DMS153 treated with DMSO at 0.1 percent for 48 hours (cell line): ENCODE measurements around the gene ASTN2.

Source experiments
- DNase-seq: peaks from one replicate; lab custom pipeline; 2025; ENCODE audit not compliant: unreplicated experiment; lab: John Stamatoyannopoulos, UW

Gene ASTN2

DNA sequence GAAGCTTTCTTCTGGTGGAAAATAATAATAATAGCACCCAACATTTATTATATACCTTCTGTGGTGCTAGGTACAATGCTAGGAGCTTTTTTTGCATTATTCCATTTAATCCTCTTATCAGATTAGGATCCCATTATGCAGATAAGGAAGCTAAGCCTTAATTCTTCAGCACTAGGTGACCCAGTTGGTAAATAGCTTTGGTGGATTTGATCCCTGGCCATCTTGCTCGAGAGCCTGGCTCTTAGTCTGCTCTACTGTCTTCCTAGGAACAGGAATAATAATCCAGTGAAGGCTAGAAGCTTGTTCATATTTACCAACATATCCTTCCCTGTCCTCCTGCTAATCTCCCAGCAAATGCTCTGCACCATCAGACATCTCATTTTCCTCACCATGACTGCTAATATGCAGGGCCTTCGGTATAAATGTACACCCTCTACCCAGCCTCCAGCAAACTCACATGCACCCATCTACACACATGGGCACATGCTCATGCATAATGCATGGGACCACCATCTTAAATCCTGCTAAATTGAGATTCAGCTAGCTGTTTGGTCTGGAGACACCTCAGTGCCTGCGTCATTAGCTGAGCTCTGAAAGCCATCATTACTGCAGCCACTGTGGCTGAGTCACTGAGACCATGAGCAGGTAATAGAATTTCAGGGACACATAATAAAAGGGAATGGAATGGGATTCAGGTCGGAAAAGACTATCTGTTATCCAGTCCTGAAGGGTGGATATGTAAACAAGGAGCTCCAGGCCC is 640.3 kb downstream of the ASTN2 start:
- no peak for DNase-seq

DNA sequence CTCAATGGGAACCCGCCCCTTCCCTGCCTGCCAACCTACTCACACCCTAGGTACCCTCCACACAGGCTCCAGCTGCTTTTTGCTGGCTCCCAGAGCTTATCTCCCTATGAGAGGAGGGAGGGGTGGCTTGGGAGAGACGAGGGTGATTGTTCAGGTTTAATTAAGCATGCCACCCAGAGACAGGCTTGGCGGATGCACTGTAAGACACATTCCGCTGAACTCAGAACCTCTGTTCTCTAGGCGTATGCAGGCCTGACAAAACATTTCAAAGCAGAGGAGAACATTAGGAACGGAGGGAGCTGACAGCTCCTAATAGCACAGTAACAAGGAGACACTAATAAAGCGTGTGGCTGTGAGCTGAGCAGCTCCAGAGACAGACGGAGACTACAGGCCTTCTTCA is 647.6 kb downstream of the ASTN2 start:
- DNase-seq, result peak; percentile 21

DNA sequence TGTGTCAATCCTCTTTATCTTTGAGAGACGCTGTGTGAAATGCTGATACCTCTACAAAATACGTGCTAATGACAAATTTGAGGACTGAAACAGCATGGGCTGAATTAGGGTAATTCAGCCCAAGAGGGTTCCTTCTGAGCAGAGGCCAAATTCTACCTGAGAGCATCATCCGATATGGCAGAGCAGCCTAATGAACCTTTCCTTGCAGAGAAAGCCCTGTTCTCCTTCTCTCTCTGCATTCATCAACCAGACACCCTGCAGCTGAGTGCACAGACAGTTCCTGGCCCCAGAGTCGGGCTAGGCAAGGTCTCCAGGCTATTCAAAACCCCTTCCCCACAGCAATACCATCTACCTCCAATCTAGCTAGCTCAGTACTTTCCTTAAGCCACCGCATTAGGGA is 649.8 kb downstream of the ASTN2 start:
- no peak for DNase-seq

DNA sequence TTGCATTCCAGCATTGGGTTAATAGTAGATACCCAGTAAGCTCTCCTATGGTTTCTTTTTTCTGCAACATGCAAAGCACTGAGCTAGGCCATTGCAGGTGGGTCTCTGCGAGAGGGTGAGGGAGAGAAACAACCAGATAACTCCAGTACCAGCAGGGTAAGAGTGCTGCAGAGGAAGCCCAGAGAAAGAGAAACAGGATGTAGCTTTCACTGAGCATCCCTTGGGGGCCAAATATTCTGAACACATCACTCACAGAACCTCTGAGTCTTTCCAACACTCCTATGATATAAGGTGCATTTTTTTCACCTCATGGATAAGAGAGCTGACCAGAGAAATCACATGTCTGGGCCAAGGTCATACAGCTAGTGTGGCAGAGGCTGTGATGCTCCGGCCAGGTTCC is 651.1 kb downstream of the ASTN2 start:
- no peak for DNase-seq

DNA sequence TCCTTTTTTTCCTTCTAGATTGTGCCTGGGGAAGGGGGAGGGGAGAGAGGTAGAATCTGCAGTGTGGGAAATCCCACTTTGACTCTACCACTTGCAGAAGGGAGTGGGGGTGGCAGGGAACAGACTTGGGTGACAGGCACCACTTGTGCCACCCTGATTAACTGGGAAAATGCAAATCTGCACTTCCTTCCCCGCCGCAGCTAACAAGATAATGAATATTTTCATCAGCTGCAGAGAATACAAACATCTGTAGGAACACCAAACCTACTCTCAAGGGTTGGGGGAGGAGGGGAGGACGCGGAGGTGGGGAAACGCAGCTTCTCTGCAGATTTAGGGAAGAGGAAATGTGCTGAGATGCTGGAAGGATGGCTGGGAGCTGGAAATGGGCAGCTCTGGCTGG is 654.2 kb downstream of the ASTN2 start:
- no peak for DNase-seq

DNA sequence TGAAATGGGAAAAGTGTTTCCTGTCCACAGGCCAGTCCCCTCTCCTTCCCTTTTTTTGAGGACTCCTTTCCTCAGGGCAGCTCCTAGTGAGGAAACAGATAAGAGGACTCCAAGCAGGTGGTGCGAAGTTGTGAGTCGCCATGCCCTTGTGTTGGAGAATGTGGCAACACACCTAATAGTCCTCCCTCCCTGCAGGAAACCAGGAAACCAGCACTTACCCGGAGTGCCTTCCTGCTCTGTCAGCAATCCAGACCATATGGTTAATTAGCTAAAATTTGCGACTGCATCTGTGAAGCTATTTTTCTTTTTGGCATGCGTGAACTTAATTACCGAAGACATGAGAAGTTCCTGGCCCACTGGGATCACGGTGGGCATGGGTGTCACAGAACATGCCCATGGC is 657.8 kb downstream of the ASTN2 start:
- no peak for DNase-seq

DNA sequence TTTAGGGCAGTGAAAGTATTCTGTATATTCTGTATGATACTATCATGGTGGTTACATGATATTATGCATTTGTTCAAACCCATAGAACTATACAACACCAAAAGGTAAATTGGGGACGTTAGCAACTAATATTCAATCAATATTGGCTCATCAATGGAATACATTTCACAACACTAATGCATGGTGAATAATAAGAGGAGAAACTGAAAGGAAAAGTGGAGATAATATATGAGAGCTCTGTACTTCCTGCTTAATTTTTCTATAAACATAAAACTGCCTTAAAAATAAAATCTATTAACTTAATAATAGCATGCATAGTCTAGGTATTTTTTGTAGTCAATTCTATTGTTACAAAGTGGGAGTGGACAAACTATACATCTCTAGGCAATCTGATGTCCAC is 661.5 kb downstream of the ASTN2 start:
- DNase-seq, result no peak

DNA sequence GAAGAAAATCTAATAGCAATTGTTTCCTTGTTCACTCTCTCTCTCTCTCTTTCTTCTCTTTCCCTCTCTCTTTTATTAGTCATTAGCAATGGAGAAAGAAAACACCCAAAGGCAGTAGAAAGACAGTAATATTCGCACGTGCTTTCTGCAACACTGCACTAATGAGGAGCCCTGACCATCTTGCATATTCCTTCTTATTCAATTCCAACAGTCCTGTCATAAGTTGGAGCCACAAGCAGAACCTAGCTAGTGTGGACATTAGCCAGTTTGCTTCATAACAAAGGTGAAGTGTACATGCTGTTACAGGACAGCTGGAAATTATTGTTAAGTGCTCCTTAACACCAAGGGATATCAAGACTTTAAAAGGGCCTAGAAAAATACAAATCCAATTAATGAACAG is 664.3 kb downstream of the ASTN2 start:
- DNase-seq, result no peak

DNA sequence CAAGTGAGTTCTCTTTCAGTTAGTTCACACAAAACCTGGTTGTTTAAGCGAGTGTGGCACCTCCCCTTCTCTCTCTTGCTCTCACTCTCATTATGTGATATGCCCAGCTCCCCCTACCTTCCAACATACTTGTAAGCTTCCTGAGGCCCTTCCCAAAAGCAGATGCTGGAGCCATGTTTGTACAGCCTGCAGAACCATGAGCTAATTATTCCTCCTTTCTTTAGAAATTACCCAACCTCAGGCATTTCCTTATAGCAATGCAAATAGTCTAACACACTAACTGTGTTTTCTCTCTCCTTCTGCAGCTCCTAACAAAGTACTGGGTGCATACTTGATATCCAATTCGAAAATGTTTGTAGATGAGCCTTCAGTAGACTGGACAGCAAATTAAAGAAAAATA is 665.1 kb downstream of the ASTN2 start:
- DNase-seq, result no peak

DNA sequence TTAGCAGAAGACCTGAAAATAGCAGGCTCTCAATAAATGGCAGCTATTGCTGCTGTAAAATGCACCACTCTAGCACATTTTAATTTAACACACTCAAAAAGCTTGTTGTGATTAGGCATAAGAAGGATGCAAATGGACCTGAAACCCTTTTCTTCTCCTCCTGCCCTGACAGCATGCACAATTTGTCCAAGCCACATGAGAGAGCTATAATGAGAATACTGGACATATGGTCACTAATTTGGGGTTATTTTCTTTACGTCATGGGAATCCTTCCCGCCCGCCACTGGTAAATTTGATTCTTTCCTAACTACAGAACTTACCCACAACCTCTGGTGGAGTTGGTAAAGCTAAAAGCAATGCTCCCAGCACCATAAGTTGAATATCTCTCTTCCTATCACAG is 665.7 kb downstream of the ASTN2 start:
- DNase-seq, result no peak

DNA sequence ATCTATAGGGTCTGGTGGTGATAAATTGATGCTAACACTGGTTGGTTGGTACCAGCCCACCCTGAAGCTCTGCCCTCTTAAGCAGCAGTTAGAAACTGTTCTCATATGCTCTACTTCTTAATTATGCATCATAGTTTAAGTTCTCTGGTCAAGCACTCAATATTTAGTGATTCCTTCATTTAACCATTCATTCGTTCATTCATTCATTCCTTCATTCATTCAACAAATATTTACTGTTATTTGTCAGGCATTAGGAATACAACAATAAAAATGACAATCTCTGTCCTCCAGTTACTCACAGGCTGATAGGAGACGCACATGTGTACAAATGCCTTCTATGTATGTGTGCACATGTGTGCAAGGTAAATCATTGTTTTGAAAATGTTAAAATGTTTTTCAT is 673.1 kb downstream of the ASTN2 start:
- no peak for DNase-seq

DNA sequence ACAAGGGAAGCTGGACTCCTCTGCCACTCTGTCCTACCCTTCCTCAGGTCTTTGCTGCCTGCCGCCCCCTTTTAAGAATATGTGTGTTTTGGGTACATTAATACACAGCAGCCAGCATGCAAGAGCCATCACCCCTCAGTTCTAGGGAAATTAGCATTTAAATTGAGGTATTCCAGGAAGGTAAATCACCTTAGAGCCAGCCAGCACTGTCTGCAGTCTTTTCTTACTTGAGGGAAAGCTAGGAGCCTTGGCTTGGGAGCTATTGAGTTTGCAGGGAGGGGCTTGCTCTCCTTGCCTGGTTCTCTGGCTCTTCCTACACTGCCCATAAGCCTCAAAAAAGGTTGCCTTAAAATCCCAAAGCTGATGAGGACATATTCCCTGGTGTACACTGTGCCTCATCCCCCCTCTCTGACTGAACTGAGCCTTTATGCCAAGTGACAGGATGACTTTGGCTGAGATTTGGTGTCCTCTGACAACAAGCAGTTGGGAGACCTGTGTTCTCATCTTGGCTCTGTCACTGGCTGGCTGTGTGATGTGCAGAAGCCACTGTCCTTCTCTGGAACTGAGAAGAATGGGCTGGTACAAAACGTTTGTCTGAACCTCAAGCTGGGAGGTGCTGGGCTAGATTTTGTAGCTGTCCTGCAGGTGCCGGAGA is 673.6 kb downstream of the ASTN2 start:
- no peak for DNase-seq

DNA sequence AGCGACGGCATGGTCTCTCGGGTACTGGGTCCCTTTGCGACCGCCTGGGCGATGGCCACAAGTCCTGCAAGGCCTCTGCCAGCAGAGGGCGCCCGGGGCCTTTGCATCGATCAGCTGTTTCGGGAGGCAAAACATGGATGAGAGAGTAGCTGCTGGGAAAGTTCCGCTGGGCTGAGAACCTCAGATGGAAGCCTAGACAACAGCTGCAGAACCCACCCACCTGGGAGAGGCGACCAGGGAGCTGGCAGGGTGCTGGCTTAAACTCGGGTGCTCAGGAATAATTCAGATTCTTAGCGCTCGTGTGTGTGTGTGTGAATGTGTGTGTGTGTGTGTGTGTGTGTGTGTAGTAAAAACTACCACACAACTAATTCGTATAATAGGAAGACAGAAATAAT is 677.7 kb downstream of the ASTN2 start:
- peak; percentile 42 for DNase-seq

DNA sequence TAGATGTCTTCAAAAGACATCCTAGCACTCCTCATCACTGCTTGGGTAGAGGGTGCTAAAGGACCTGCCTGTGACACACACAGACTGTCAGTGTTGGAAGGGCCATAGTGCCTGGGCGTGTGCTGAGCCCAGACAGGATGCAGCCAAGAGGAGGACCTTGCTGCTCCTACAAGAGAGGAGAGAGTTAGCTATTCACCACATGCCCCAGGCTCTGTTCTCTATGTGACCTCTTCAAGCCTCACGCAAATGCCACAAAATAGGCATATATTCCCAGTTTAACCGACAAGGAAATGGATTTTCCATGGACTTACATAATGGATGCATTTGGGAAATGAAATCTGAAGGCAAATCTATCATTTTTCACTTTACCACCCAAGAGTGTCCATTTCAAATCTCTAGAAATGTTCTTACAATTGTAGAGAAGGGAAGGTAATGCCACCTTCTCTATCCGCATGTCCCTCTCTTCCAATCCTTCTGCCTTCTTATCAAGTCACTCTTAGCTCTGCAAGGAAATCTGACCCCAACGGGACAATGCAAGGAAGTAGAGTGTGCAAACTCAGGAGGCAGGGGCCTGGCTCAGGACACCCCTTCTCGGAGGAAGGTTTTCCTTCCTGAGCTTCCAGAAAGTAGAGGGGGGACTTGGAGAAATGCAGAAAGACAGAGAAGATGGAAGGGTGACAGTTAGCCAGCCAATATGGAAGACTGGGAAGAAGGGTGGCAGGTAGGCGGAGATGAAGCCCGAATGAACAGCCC is 678.3 kb downstream of the ASTN2 start:
- DNase-seq, result no peak

DNA sequence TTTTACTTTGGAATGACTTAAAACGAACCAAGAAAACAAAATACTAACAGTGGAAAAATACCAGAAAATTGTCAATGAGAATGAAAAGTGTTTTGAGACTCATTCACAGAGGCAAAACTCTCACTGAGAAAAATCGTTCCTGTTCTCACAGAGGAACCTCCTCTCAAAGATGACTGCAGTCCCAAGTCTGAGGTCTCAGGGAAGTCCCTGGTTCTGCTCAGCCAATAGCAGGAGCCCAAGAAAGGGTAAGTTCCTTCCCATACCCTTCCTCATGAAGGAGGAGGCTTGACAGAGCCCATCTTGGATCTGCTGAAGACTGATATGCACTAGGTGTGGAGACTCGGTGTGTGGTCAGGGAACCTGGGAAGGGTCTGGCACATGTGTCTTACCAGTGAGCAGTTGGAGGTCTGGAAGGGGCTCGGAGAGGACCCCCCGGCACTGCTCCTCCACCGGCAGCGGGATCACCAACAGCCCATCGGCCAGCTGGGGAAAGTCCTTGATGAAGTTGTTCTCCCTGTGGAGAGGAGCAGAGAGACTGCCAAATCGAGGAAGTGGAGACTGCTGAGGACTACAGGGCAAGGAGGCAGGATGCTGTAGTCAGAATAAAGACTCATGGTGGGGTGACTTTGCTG is 681.7 kb downstream of the ASTN2 start:
- DNase-seq, result no peak

DNA sequence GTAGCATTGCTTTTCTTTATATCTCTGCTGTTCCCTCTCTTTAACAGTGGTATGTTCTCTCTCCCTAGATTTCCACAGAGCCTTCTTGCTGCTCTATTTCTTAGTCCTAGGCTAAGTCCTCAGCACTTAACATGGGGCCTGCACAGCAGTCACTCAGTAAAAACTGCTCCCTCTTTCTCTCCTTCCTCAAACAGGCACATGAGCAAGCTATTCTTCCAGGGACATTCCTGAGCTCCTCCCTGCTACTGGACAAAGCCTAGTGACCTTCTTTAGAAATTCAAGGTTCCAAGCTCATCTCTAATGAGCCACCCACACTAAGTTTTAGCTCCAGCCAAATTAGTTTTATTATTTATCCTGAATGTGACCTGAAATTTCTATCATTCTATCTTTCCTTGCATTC is 688.3 kb downstream of the ASTN2 start:
- no peak for DNase-seq

DNA sequence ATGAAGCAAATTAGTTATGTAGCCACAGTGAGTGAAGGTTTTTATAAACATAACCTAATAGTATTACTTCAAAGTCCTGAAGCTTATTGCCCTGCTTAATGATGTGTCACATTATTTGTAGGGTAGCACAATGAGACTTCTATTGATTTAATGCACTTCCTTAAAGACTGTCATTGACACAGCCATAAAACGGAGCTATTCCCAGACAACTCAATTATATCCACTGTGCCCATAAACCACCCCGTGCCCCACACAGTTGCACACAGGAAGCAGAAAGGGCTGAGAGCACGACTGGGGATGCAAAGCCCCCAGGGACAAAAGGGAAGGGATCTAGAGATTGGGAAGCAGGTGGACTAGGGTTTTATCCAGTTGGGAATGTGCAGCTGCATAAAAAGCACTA is 690.7 kb downstream of the ASTN2 start:
- peak; percentile 57 for DNase-seq

DNA sequence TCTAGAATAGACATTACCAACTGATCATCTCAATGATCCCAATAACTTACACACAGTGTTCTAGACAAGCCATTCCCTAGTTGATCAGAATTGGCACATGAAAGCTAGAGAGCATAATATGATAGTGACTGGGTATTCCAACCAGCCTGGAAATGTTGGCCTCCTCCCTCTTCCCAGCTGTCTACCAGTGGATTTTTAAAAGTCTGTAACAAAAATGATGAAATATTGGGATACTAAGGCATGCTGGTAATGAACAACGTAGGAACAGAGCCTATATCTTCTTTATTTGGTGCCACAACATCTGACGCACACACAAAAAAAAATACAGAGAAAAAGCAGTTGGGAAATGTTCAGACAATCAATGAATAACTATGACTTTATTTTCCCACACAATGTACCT is 692.9 kb downstream of the ASTN2 start:
- DNase-seq, result no peak

DNA sequence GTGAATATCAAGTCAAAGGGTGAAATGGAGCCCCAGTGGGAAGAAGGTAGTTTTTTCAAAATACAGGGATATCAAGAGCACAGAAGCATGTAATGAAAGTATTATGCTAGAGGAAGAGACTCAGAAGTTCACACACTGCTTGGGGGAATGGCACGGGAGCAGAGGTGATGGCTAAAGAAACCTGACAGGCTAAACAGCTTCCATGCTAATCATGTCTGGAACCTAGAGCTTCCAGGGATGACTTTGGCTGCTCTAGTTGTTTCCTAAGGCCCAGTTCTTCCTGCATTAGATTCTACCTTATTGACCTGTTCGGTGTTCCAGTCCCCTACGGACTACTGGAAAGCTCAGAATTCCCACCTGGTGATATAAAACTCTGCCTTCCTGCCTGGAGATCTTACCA is 693.4 kb downstream of the ASTN2 start:
- no peak for DNase-seq

DNA sequence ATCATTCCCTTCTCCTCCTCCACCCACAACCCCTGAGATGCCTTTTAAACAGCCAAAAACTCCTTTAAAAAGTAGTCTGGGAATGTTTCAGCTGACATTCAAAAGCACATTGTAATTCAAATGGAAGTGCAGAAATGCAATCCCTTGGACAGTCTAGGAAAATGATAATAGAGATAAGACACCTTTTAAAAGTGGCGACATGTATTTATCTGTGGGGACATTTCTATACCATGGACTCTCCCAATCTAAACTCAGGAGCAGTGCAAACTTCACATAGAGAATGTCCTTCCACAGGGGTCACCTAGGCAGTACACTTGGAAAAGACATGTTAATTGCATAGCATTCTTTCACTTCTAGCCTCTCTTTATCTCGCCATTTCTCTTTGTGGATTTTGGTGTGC is 694.7 kb downstream of the ASTN2 start:
- no peak for DNase-seq

DNA sequence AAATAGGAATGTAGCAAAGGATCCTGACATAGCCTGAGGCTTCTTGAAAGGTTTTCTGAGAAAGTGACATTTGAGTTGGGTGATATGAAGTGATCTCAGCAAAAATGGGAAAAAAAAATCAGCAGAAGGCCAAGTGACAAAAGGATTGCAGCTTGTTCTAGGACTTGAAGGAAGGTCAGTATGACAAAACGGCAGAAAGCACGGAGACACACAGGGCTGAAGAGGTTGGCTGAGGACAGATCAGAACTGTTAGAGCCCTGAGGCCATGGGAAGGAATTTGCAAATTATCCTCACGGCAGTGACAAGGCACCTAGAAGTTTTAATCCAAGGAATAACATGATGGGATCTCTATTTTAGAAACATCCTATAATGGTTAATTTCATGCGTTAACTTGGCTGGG is 696.7 kb downstream of the ASTN2 start:
- no peak for DNase-seq

DNA sequence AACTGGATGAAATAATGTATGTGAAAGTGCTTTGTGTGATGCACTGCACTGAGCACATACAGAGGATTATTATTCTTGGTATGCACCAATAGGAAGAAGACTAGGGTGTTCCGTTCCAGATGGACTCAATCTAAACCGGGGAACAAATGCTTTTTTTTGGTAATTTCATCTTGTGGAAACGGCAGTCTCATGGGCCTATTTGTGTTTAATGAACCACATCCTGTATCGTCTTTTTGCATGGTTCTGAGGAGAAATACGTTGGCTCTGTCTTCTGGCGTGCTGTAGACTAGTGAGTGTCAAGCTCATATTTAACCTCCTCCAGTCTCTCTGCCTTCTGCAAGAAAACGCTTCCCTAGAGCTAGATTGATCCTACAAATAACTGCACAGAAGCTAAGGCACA is 697.7 kb downstream of the ASTN2 start:
- no peak for DNase-seq
